Stimulated activated CD4-positive, alpha-beta T cell treated with anti-CD3 and anti-CD28 coated beads, Interleukin-2, amount 100 ng/mL, for 24 hours (primary cell): ENCODE data around the gene ZMYND11.
A peak's percentile ranks its signal among the peaks of the same experiment; 100 is the strongest.
"Not testable (repeated sequence)": the region's sequence is repeated elsewhere in the genome, so short reads cannot be mapped to it uniquely, and the experiment has no call there.

Experiments used
- DNase-seq, 2 donors: peaks; one replicate each; pipeline ENCODE4 v3.0.0-alpha.2; 2020

Gene ZMYND11

DNA sequence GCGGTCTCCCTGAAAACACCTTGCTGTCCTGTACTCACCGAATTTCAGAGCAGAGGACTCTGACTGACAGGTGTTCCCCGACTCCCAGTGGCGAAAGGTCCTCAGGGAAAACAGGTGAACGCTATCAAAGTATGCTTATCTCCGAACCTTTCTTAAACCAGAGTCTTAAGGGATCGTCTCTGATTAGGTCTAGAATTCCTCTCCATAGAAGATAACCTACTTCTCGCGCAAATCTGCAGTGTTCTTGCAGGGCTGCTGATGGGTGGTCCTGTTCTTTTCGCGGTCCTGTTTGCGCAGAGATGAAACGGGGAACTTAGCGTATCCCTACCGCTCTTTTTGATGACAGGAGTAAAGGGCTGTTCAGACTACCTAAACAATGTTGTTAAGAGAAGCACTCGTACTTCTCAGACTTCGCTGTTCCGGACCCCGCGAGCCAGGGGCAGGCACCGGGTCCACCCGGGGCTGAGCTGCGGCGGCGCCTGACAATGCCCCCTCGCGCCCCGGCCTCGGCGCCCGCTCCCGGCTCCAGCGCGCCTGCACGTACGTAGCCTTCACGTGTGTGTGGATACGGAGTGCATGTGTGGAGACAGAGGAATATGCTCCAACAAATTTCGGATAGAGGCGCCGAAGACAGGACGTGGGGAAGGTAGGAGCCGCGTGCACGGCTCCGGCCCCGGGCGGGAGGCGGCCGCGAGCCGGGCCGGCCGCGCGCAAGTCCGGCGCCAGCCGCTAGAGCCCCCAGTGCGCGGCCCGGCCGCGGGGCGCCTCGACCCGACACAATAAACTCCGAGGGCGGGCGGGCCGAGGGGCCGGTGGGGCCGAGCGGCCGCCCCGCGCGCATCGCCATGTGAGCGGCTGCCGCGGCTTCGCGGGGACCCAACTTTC lies 766 bp upstream of the ZMYND11 start:
- peak; percentile 48 to 51 for DNase-seq

- peak; percentile 70 to 71 for DNase-seq
Measured at GRCh38 chr10:135601-136464, 578 bp downstream of the ZMYND11 start.

GRCh38 chr10:136465-136762 lies 1.2 kb downstream of the ZMYND11 start:
- DNase-seq = no peak

GRCh38 chr10:137031-137430 lies 1.8 kb downstream of the ZMYND11 start:
- DNase-seq = peak; percentile 53 to 55

- no peak for DNase-seq
Measured at GRCh38 chr10:137606-138005, 2.4 kb downstream of the ZMYND11 start.

- DNase-seq = no peak
Measured at GRCh38 chr10:142371-142770, 7.1 kb downstream of the ZMYND11 start.

DNA sequence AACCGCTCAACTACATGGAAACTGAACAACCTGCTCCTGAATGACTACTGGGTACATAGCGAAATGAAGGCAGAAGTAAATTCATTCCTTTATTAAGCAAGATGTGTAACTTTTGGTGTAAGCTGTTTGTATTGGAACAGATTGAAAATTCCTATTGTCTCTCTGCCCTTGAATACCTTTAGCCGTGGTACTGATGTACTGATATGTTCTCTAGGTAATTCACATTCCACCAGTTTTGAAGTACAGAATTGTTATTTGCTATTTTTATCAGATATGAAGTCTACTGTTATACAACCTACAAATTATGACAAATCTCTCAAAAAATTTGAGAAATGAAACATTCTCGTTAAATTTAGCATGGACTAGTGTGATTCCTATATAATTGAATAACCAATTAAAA lies 17.7 kb downstream of the ZMYND11 start:
- DNase-seq = no peak

GRCh38 chr10:154348-154747 lies 19.1 kb downstream of the ZMYND11 start:
- no peak for DNase-seq

GRCh38 chr10:167383-167782 lies 32.1 kb downstream of the ZMYND11 start:
- no peak for DNase-seq

DNA sequence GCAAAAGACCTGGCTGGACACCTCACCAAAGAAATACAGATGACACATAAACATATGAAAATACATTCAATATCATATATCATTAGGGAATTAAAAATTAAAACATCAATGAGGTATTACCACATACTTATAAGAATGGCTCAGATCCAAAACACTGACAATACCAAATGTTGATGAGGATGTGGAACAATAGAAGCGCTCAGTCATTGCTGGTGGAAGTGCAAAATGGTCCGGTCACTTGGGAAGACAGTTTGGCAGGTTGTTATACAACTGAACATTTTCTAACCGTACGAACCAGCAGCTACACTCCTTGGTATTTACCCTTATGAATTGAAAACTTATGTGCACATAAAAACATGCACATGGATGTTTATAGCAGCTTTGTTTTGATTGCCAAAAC lies 38.5 kb downstream of the ZMYND11 start:
- DNase-seq = no peak

GRCh38 chr10:176677-177076 lies 41.4 kb downstream of the ZMYND11 start:
- no peak for DNase-seq

GRCh38 chr10:178208-178607 lies 43.0 kb downstream of the ZMYND11 start:
- no peak for DNase-seq

- DNase-seq = no peak
Measured at GRCh38 chr10:178723-179122, 43.5 kb downstream of the ZMYND11 start.

DNA sequence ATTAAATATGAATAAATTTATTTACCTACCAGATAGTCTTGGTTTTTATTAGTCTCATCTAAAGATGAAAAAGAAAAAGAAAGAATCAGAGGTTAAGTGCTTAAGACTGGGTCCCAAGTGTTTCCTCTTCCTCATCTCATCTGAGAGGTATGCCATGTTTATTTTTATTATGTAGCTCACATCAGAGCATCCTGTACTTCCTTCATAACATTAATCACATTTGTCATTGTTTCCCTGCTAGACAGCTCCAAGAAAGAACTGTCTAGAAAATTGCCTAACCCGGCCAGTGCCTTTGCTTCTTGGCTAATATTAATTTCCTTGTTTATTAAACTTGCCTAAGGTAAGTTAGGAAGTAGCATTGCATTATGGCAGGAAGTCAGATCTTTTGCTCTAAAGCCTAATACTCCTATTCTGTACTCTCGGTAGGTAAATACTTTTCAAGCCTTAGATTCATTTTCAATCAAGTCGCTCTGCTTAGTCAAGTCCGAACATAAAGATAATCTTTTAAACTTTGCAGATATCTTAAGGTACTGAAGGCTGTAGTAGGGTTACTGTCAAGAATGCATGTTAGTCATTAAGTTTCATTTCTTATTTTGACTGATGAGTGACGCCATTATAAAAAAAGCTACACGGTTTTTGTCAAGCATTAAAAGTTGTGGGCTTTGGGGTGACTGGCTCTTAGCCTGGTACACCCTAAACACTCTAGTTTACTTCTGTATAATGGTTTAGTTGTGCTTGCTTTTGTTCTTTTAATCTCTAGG lies 47.4 kb downstream of the ZMYND11 start:
- DNase-seq = no peak

DNA sequence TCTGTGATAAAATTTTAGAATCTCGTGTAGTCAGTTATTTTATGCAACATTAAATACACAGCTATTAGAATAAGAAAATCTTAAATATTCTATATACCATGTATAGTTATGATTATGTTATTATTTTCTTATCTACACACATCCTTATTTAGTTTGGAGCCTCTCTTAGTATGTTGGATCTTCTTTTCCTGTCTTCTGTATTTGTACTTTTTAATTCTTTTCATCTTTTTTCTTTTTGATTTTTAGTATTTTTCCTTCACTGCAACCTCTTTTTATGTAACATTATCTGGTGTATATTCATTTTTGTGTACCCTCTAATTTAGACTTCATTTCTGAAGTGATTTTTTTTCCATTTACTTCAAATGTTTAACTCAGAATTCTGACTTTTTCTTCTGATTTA lies 48.9 kb downstream of the ZMYND11 start:
- DNase-seq = no peak

DNA sequence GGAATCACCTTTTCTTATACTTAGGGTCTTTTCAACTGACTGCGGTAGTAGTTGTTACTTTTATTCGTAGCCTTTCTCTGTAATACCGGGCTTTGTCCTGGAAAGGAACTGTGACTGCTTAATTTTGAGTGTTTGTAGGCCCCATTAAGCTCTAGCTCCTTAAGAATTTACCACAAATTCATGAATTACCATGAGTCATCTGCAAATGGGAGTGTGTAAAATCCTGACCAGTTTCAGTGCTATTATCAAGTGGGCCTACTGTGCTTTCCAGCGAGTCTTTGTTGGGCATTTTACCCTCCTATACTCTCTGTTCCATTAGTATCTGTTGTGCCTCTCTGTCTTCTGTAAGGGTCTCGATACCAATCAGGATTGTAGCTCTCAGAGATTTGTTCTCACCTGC lies 49.7 kb downstream of the ZMYND11 start:
- no peak for DNase-seq

- DNase-seq = not testable (repeated sequence)
Measured at GRCh38 chr10:185571-185970, 50.3 kb downstream of the ZMYND11 start.

GRCh38 chr10:186911-187310 lies 51.7 kb downstream of the ZMYND11 start:
- no peak for DNase-seq

GRCh38 chr10:188546-188945 lies 53.3 kb downstream of the ZMYND11 start:
- DNase-seq = no peak

- no peak for DNase-seq
Measured at GRCh38 chr10:190216-190615, 55.0 kb downstream of the ZMYND11 start.

DNA sequence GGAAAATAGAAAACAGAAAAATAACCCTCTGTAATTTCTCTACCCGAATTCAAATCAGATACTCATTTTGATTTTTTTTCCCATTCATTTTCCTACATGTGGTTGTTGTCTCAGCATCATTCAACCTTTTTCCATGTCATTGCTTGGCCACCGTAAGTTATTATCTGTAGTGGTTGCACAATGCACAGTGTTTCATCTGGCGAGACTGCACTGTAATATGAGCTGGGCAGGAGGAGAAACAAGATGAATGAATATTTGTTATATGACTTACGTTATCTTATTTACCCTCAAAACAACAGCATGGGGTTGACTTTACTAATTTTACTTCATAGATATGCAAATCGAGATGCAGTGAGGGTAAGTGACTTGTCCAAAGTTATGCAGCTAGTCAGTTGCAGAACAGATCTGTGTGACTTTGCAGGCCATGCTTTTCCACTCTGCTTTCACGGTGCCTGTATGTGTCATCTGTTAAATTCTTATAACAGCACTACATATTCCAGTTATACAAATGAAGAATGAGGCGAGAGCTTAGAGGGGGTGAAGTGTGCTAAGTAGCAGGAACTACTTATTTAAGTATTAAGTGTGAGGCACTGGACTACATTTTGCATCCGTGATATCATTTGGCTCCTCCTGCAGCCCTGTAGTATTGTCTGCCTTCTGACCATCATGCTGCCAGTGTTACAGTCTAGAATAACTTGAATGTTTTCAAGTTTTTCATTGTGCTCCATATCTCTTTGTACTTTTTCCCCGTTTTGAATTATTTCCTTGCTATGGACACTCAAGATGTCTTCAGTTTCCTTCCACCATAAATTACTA lies 56.7 kb downstream of the ZMYND11 start:
- no peak for DNase-seq

DNA sequence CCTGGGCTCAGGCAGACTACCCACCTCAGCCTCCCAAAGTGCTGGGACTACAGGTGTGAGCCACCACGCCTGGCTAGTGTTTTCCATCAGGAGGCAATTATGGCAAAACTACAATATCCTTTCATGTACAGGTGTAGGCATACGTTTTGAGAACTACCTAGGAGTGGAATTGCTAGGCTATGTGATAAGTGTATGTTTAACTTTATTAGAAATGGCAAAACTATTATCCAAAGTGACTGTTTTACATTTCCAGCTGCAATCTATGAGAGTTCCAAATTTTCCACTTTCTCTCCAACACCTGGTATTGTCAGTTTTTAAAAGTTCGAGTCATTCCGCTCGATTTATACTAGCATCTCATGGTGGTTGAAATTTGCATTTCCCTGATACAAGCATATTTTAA lies 59.0 kb downstream of the ZMYND11 start:
- DNase-seq = no peak

DNA sequence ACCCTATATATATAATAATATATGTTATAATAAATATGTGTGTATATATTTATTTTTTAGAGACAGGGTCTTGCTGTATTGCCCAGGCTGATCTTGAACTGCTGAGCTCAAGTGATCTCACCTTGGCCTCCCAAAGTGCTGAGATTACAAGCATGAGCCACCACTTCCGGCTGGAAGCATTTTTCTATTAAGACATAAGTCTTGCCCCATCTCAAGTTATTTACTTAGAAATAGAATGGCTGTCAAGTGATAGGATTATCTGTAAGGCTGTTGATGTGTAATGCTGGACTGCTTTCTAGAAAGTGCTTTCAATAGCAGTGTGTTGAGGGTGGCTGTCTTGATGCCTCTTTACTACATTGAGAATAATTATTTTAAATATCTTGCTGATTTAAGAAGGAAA lies 65.2 kb downstream of the ZMYND11 start:
- DNase-seq = no peak
